Measurements from ENCODE around the gene NME3. TPM values are rescaled to one million over a fixed set of nuclear protein-coding genes. Genes with fewer than 3 reads are reported as not detected.

Gene NME3
- total RNA-seq, 1 donor from 2014 or later, result 30.9 TPM

- ATAC-seq, result peak; percentile 18
- no peak for DNase-seq (ENCODE audit: low spot score)
These were observed 10.5 kb upstream of the NME3 start for GRCh38 chr16:1781758-1782407.

GRCh38 chr16:1781254-1781653 lies 9.9 kb upstream of the NME3 start:
- DNase-seq (ENCODE audit: low spot score) (no peak), ATAC-seq (no peak)

DNA sequence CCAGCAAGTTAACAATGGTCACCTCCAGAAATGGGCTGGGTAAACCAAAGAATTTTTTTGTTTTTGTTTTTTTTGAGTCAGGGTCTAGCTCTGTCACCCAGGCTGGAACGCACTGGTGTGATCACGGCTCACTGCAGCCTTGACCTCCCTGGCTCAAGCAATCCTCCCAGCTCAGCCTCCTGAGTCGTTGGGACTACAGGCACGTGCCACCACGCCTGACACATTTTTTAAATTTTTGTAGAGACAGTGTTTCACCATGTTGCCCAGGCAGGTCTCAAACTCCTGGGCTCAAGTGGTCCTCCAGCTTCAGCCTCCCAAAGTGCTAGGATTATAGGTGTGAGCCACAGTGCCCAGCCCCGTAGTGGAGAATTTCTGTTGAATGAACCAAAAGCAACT lies 9.3 kb upstream of the NME3 start:
- ATAC-seq (no peak), DNase-seq (ENCODE audit: low spot score) (no peak)

GRCh38 chr16:1779741-1780676 lies 8.7 kb upstream of the NME3 start:
- ATAC-seq, result peak; percentile 60
- DNase-seq (ENCODE audit: low spot score), result peak; percentile 91

- ATAC-seq (no peak), DNase-seq (ENCODE audit: low spot score) (no peak)
These were observed 7.9 kb upstream of the NME3 start for GRCh38 chr16:1779234-1779701.

GRCh38 chr16:1778200-1779179 lies 7.1 kb upstream of the NME3 start:
- DNase-seq (ENCODE audit: low spot score) (no peak), ATAC-seq (no peak)

- ATAC-seq (no peak), DNase-seq (ENCODE audit: low spot score) (no peak)
These were observed 6.2 kb upstream of the NME3 start for GRCh38 chr16:1777375-1778199.

DNA sequence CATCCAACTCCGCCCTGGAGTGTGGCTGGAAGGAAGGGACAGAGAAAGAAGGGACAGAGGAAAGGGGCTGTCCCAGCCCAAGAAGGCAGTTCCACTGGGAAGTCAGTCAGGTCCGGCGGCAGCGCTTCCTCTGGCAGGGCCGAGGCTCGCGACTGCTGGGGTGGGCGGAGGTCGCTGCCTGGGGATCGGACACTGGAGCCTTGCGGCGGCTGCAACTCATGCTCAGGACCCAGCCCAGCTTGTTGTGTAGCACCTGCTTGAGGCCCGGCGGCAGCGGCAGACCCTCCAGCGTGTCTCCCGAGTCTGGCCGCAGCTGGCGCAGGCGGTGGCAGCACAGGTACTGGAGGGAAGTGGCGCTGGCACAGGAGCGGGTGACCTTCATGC lies 5.6 kb upstream of the NME3 start:
- DNase-seq (ENCODE audit: low spot score) (no peak), ATAC-seq (no peak)

DNA sequence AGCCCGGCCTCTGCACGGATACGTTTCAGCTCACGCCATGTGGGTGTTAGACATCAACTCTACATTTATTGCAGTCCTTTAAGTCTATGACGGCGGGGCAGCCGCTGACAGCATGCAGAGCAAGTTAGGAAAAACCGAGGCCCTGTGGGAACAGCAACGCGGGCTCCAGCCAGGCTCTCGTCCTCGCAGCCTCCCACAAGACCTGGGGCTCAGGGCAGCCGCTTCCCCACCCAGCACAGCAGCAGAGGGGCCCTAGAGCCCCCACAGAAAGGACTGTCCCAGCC lies 5.3 kb upstream of the NME3 start:
- no peak for DNase-seq (ENCODE audit: low spot score)
- no peak for ATAC-seq

DNA sequence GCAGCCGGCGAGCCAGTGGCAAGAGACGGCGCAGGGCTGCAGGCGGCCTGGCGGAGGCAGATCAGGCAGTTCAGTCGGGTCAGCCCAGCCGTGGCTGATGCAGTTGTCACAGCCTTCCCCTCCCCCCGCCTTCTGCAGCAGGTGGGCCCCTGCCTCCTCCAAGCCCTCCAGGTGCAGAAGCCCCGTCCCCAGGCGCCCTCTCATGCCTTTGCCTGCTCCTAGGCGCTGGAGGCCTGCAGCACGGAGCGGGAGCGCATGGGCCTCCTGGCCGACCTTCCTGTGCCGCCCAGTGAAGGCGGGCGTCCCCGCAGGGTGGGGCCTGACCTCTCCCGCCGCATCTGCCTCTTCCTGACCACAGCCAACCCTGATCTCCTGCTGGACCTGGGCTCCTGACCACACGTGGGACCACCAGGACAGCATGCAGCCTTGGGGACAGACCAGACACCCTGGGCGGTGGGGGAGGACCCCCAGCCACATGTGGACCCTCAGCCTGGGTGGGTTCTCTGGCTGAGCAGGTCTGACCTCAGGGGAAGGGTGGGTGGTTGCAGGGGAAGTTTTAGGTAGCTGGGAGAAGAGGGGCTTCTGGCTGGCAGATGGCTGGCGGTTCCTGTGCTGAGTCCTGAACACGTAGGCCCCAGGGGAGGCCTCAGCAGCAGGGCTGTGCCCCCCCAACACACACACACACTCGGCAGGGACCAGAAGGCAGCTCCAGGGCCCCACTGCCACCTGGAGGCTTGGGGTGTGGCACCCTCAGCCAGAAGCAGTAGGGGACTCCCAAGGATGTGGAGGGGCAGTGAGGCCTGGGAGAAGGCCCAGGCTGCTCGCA lies 4.7 kb upstream of the NME3 start:
- ATAC-seq (no peak), DNase-seq (ENCODE audit: low spot score) (no peak)

GRCh38 chr16:1775006-1775845 lies 3.9 kb upstream of the NME3 start:
- ATAC-seq, result no peak
- DNase-seq (ENCODE audit: low spot score), result no peak

DNA sequence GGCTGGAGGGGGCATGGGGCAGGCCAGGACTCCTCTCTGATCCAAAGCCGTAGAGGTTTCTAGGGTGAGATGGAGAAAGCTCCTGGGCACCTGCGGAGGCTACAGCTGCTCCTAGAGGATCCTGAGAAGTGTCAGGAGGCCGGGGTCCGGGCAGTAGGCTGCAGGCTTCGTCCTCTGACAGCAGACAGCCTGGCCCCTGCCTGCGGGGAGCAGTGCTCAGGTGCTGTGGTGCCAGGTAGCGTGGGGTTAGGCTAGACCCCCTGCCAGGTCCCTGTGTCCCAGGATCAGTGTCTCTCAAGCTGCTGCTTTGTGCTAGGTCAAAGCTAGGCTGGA lies 3.1 kb upstream of the NME3 start:
- DNase-seq (ENCODE audit: low spot score), result no peak

GRCh38 chr16:1773703-1774447 lies 2.5 kb upstream of the NME3 start:
- peak; percentile 75 for DNase-seq (ENCODE audit: low spot score)
- peak; percentile 20 for ATAC-seq

More for the DNA sequence above, 3.1 kb upstream of the NME3 start:
- no peak for ATAC-seq

- peak; percentile 87 for DNase-seq (ENCODE audit: low spot score)
- ATAC-seq, result peak; percentile 72
These were observed 1.8 kb upstream of the NME3 start, which contains the start of gene MRPS34 for GRCh38 chr16:1772908-1773702. Gene MRPS34, minus strand, starts transcription at chr16:1773134. Its CDS starts 15 bp downstream, at chr16:1773119.

DNA sequence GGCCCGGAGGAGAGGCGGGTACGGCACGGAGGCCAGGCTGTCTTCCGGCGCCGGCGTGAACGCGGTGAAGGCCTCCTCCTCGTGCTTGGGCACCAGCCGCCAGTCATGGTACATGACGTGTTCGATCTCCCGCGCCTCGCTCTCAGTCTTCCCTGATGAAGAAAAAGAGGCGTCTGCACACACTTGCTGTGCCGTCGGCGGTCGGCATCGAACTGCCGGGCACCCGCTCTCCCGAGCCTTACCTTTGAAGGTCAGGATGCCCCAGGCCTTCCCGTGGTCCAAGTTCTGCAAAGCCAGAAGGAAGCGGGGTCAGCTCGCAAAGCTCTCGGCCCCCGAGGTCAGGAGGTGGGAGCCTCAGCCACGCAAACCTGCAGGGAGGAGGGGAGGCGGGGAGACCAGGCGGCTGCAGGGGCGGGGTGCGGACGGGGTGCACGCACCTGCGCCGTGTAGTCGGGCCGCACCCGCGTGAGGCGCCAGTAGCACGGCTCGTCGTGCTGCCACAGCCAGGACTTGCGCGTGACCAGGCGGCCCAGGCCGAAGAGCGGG lies 1.1 kb upstream of the NME3 start, which contains the start of gene EME2:
TSS of gene EME2 (plus strand) at position 449 of the 546 bp plus-strand sequence. CDS start 418 bp downstream, outside the sequence.
- ATAC-seq (peak; percentile 15), DNase-seq (ENCODE audit: low spot score) (peak; percentile 48)

DNA sequence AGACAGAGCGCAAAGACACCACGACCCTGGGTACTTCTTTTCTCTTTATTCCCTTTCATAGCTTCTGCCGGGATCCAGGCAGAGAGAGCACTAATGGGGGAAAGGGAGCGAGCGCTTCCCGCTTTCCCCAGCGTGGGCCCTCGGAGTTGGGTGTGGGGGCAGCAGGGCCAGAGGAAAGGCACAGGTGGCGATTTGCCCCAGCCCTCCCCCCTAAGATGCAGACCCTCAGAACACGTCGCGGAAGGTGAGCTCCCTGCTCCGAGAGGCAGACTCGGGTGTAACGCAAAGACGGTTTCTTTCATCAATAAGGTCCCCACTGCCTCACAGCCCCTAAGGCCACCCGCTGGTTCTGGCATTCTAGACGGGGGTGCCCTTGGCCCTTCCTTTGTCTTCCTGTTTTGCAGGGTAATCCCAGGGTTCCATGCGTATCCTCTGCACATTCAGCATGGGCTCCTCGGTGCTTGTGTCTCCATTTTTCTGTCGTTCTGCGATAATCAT lies 570 bp upstream of the NME3 start:
- peak; percentile 48 for DNase-seq (ENCODE audit: low spot score)

More for the DNA sequence above, 570 bp upstream of the NME3 start:
- ATAC-seq, result no peak
